ENCODE data around the gene ANKS1B.
"Not testable (repeated sequence)": the region's sequence is repeated elsewhere in the genome, so short reads cannot be mapped to it uniquely, and the experiment has no call there.

Gene ANKS1B

GRCh38 chr12:98793121-98793520 is 1191.6 kb downstream of the ANKS1B start:
- no peak for DNase-seq

DNA sequence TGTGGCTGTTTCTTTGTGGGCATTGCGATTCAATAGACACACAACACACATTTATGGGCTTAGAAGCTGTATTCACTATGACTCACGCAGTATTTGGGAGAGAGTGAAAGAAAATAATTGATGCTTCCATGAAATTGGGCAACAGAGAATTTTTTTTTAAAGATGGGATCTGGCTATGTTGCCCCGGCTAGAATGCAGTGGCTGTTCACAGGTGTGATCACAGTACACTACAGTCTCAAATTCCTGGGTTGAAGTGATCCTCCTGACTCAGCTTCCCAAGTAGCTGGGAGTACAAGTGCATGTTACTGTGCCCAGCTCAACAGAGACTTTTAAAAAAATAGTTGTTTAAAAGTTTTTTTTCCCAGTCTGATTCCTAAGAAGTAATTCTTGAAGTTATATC is 1193.3 kb downstream of the ANKS1B start:
- no peak for DNase-seq

DNA sequence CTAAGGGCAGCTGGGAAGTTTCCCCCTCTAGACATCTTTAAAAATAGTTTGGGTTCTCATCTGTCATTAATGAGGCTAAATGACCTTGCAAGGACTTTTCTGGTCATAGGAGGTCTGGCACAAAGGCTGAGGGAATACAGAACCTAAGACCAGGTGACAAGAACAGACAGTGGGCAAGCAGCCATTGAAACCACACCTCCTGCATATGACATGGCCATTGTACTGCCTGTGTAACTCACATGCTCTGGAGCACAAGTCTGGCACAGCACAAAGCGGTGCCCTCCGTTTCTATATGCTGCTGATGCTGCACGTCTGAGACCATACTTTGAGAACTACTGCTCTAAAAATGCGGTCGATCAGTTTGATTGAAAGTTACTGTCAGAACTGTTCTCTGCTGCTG is 1196.3 kb downstream of the ANKS1B start:
- DNase-seq: no peak

GRCh38 chr12:98786653-98787052 is 1198.1 kb downstream of the ANKS1B start:
- DNase-seq: no peak

- no peak for DNase-seq
Observed at GRCh38 chr12:98783420-98783819, 1201.3 kb downstream of the ANKS1B start.

DNA sequence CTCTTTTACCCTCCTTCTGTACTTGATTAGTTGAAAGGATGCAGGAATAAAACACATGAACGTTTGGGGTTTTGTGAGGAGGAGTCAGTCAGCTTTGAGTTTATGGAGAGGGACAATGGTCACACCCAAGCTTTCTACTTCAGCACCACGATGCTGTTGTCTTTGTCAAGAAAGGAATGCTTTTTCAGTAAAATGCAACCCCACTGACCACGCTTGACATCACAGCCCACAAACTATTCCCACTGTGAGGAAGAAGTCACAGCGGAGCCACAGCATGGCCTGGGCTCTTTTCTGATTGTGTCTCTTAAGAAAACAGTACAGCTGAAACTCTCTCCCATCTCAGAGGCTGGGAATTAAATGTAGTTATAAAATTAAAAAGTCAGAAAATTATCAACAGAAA is 1204.5 kb downstream of the ANKS1B start:
- DNase-seq: no peak

DNA sequence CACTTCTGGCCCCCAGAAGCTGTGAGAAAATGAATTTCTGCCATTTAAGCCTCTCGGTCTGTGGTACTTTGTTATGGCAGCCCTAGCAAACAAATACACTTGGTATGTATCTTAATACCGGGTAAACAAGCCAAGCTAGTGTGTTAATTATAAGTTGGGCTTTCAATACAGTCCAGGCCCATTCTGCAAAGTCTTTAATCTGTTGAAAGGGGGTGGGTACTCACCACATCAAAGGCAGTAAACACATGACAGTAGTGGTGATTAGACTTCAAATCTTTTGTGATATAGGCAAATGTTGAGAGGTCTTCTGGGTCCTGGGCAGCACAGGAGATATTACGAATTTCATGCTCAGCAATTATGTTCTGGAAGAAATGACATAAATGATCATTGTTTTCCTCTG is 1211.9 kb downstream of the ANKS1B start:
- DNase-seq: no peak

DNA sequence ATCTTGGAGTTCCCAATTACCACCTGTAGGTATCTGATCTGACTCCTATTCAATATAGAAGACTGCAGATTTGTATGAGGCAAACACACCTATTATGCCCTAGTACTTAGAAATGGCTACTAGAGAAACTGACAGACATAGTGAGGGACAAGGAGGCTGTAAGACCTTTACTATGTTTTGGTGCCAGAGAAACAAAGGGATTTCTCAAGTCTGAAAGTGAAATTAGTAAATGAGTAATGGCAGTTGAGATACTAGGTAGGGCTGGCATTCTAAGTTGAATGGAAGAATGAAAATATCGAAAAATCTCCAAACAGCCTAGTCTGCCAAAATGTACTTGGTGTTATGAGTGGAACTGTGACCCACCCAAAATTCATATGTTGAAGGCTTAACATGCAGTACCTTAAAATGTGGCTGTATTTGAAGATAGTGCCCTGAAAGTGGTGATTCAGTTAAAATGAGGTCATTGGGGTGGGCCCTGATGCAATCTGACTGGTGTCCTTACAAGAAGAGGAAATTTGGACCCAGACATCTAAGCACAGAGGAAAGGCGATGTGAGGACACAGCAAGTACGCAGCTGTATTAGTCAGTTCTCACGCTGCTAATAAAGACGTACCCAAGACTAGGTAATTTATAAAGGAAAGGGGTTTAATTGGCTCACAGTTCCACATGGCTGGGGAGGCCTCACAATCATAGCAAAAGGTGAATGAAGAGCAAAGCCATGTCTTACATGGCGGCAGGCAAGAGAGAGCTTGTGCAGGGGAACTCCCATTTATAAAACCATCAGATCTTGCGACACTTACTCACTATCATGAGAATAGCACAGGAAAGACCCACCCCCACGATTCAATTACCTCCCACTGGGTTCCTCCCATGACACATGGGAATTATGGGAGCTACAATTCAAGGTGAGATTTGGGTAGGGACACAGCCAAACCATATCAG is 1212.7 kb downstream of the ANKS1B start:
- no peak for DNase-seq

DNA sequence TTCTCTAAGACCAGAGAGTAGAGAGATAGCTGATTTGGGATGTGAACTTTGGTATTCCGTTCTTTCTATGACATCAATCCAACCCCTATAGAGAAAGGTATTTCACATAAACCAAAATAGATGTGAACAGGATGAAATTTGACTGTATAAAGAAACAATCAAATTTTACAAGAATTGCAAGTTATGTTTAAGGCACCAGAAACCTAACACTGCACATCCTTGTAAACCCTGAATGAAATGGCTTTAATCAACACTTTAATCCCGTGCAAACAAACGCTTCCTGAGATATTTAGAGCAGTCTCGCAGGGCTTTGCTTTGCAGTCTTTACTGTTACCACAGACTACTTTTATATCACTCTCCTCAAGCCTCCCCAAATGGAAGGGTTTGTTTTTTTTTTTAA is 1214.5 kb downstream of the ANKS1B start:
- no peak for DNase-seq

DNA sequence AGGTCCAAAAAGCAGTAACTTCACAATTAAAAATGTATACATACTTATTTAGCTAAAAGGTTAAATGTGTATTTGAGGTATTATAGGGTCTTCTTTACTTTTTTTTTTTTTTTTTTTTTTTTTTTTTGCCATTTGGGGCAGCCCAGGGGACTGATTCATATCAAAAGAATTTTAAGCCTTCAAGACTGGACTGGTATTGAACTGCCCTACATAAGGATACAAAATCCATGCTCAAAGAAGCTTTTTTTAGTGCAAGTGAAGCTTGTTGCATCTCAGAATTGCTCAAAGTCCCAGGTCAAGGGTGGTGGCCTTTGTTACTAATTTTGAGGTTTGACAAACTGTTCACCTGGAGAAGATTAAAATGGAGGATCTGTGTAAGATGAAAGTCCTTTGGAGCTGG is 1215.7 kb downstream of the ANKS1B start:
- DNase-seq: no peak

DNA sequence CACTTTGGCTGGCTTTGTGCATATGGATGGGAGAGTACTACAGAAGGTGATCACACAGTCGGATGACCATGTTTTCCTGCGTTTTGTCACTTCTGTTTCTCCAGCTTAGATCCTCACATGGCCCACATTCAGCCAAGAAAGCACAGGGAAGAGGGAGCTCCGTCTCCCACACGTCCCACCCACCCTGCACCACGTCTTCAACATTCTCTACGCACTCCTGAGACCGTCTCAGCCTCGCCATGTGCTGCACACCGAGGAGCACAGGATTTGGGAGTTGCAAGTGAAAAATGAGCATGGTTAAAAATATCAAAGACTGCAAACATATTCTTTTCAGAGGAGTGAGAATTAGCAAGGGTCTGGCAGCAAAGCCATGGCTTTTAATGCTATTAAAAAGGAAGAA is 1217.5 kb downstream of the ANKS1B start:
- no peak for DNase-seq

GRCh38 chr12:98763656-98764055 is 1221.1 kb downstream of the ANKS1B start:
- no peak for DNase-seq

DNA sequence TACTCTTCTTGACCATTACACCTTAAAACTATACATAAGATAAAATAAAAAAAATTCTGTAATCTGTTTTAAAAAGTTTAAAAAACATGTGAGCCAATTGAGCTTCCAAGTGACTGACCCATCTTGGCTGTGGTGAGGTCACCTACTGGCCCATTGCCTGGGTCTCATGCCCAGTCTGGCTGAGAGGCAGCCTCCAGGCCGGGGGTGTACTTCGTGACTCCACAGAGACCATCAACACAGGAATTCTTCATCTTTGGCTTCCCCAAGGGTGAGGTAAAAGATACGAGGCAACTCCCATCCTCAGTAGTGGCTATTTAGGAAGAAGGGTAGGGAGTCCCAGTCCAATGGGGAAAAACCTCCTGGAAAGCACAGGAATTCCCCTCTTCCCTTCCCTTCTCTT is 1226.4 kb downstream of the ANKS1B start:
- DNase-seq: no peak

- DNase-seq: no peak
Observed at GRCh38 chr12:98757455-98757854, 1227.3 kb downstream of the ANKS1B start.

GRCh38 chr12:98755855-98756254 is 1228.9 kb downstream of the ANKS1B start:
- not testable (repeated sequence) for DNase-seq

DNA sequence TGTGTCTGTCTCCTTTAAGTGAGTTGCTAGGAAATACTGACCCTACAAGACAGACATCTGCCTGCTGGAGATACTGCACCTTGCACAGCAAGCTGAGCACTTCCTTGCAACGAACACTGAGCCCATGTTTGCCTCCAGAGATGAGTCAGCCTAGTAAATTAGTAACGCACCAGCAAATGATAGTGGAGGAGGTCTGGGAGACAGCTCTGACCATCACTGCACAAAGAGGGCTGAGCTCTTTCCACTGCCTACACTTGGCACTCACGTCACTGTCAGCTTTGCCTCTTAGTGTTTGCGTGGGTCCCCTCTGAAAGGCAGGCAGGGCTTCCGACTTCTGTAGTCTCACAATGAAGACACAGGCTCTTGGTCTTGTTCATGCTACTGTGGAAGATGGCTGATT is 1230.6 kb downstream of the ANKS1B start:
- DNase-seq: no peak

DNA sequence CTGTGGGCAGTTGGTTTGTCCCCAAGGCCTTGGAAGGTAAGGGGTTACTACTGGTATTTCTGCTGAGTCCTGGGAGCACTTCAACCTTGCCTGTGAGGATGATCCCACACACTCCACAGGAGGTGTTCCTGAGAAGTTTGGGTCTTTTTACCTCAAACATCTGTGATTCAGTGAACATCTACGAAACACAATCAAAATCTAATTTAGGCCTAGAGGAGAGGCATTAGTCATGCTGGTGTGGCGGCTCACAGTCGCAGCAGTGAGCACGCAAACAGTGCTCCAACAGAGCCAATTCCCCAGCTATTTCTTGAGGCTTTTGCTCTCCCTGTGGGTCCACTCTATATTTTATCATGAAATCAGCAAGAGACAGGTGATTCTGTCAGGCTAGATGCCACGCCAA is 1232.0 kb downstream of the ANKS1B start:
- no peak for DNase-seq

DNA sequence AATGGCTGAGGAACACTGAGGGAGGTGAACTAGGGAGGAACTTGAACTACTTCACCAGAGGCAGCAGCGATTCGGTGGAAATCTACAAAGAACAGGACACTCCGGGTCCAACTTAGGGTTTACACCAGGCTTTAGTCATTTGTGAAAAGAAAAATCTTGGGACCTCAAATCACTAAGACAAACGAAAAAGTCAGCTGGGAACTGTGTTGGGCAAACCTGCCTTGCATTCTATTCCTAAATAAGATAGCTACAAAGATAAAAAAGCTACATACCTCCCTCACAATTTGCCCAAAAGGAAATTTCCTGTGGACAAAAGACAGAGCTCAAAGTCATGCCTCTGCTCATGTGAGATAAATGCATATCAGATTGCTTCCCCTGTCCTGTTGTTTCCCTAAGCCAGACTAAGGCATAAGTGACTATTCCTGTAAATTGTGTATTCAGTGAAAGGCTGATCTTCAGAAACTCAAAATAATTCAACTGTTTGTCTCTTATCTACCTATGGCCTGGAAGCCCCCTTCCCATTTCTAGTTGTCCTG is 1233.1 kb downstream of the ANKS1B start:
- DNase-seq: no peak

DNA sequence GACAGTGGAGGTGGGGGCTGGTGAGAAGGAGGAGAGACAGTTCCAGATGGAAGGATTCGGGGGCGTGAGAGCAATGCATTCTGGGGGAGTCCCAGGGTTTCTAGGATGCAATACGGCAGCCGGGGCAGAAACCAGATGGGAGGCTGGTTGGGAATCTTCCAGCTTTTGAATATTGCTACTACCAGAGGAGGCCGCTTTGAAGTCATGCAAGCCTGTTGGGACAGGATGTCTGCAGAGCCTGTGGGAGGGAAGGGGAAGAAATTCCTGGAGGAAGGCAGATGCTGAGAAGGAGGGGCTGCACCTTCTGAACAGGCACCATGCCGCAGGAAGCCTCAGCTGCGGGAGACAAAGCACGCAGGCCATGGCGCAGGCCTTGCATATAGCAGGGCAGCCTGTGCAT is 1234.2 kb downstream of the ANKS1B start:
- no peak for DNase-seq

DNA sequence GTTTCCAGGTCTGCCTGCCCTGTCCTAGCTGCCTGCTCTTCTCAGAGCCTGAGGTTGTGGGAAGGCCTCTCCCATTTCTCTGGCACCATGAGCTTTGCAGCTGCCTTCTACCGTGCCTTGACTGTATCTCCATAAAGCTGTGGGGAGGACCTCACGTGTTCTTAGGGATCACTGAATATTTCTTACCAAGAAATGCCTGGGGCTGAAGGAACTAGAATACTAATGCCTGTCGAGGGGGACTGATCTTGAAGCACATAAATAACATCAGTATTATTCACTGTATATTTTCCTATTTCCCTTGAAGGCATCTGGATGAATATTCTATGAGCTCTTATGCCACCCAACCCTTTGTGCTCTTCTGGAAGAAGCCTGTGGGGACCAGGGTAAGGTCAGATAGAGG is 1236.3 kb downstream of the ANKS1B start:
- no peak for DNase-seq

DNA sequence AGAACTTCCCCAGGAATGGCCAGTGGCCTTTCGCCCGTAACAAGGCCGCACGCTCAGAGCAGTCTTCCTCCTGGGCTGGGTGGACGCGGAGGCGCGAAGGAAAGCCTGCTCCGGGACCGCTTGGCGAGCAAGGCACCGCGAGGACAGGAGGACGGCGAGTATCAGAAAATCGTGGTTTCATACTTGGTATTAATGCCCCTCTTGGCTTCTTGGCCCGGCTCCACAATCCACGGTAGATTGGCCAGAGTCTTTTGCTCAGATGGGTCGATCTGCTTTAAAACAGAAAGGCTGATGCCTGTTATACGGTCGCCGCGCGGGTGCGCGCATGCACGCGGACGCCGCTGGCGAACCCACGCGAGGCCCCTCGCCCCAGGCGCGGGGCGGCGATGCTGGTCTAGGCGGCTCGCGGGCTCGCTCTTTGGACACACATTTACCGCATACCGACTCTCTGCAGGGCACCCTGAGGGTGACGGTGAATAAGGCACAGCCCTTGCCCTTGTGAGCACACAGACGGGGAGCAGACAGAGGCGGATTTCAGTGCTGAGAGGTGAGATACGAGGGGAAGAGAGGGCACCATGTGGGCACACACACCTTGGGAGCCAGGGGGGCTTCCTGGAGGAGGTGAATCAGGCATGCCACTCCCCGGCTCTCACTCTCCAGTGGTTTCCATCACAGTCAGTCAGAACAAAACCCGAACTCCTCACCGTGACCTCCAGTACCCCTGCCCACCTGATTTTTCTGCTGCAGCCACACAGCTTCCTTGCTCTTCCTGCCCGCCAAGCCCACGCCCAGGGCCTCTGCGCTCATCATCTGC is 1239.0 kb downstream of the ANKS1B start:
- no peak for DNase-seq

- no peak for DNase-seq
Observed at GRCh38 chr12:98744680-98745079, 1240.1 kb downstream of the ANKS1B start.

DNA sequence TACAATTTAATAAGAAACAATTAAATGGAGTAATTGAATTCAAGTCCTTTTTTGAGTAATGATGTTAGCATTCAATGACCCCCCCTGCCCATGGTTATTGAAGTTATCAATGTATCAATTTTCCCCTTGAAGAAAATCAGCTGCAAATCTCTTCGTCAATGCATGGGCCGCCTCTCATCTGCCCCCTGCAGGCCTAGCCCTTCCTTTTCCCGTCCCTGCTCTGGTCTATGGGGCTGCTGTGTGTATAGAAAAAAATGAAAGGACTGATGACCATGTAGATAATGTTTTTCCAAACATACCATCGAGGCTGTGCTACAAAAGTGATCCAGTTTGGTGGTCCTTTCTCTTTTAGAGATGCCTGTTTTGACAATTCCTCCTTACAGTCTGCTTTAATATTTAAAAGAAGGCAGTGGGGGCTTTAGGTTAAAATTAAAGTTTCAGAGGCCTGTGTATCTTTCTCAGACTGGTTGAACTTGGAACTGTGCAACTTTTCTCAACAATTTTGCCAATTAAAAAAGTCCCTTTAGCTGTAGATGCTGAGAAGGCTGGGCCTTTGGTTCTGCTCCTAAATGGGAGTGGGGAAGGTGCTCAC is 1241.3 kb downstream of the ANKS1B start:
- no peak for DNase-seq

All from NCI-H1930 (cell line).